H1 (cell line): ENCODE data around the gene OGT. TPM values are rescaled to one million over a fixed set of nuclear protein-coding genes. Genes with fewer than 3 reads are reported as not detected.

Experiments used
- CTCF ChIA-PET: fragments of 300-600 bp; sonication (Branson Sonifier 250); formaldehyde crosslinking; loops from one replicate; lab custom pipeline; 2021; ENCODE audit not compliant: partially characterized antibody; lab: Charles Lee
- POLR2A ChIA-PET: fragments of 300-600 bp; sonication (Branson Sonifier 250); formaldehyde crosslinking; loops from one replicate; lab custom pipeline; 2021; ENCODE audit warnings: inconsistent platforms; ENCODE audit not compliant: partially characterized antibody; lab: Charles Lee
- DNase-seq, 2 experiments: peaks; one replicate each; pipeline versions ENCODE4 v3.0.0 to v3.0.0-alpha.2; 2010 to 2022; ENCODE audit warnings: low spot score in 2 of 2, low read depth in 1 of 2, mixed read lengths in 1 of 2
- FAIRE-seq: peaks from 2 replicates; lab custom pipeline; 2011; peaks lifted over from hg19 to GRCh38; lab: Jason Lieb, UNC
- H2AFZ ChIP-seq: 2 replicates; pipeline ENCODE4 v1.8.1; 2012; ENCODE audit warnings: low read length, inconsistent platforms
- H2AK5ac ChIP-seq: 2 replicates; pipeline ENCODE4 v1.6.1; 2013; ENCODE audit warnings: low read depth, low read length
- H2BK120ac ChIP-seq: replicated peaks from 2 replicates; pipeline ENCODE3; 2013; ENCODE audit warnings: low read depth, low read length, inconsistent platforms
- H2BK12ac ChIP-seq: 2 replicates; pipeline ENCODE4 v1.6.1; 2013; ENCODE audit warnings: low read depth, low read length
- H2BK15ac ChIP-seq: 2 replicates; pipeline ENCODE4 v1.6.1; 2013; ENCODE audit warnings: low read length
- H2BK20ac ChIP-seq: 2 replicates; pipeline ENCODE4 v1.6.1; 2013; ENCODE audit warnings: low read length
- H2BK5ac ChIP-seq: 2 replicates; pipeline ENCODE4 v1.6.1; 2013; ENCODE audit warnings: low read depth, low read length
- H3K14ac ChIP-seq: 2 replicates; pipeline ENCODE4 v1.6.1; 2013; ENCODE audit warnings: inconsistent platforms; ENCODE audit not compliant: insufficient read length
- H3K18ac ChIP-seq: 2 replicates; pipeline ENCODE4 v1.6.1; 2013; ENCODE audit warnings: low read length; ENCODE audit errors: extremely low read depth
- H3K23ac ChIP-seq: 2 replicates; pipeline ENCODE4 v1.6.1; 2013; ENCODE audit warnings: inconsistent platforms; ENCODE audit not compliant: insufficient read length
- H3K23me2 ChIP-seq: 2 replicates; pipeline ENCODE4 v1.6.1; 2013; ENCODE audit warnings: low read depth, low read length
- H3K27ac ChIP-seq: 2 replicates; pipeline ENCODE4 v1.6.1; 2011; ENCODE audit warnings: low read depth, low read length, inconsistent platforms
- H3K27me3 ChIP-seq, 4 experiments: replicated peaks in 1 of 4; 1 replicate in 1 of 4; 2 replicates in 3 of 4; pipeline versions ENCODE4 v1.6.1 to v1.8.1; 2011 to 2013; ENCODE audit warnings: low read length in 3 of 4, mild to moderate bottlenecking in 3 of 4, inconsistent platforms in 2 of 4, mixed read lengths in 2 of 4, moderate library complexity in 1 of 4; ENCODE audit not compliant: control insufficient read depth in 3 of 4, insufficient read depth in 3 of 4; ENCODE audit errors: extremely low read depth in 1 of 4
- H3K36me3 ChIP-seq, 4 experiments: 2 replicates each; pipeline versions ENCODE4 v1.6.1 to v1.8.1; 2011 to 2013; ENCODE audit warnings: mild to moderate bottlenecking in 4 of 4, low read length in 3 of 4, moderate library complexity in 2 of 4, control low read depth in 1 of 4, inconsistent platforms in 1 of 4; ENCODE audit not compliant: insufficient read depth in 4 of 4, control insufficient read depth in 2 of 4
- H3K4ac ChIP-seq: replicated peaks from 2 replicates; pipeline ENCODE3; 2013; ENCODE audit warnings: low read length, low read depth, mixed read lengths, inconsistent platforms; ENCODE audit not compliant: insufficient read length
- H3K4me1 ChIP-seq, 4 experiments: replicated peaks in 1 of 4; 1 replicate in 1 of 4; 2 replicates in 3 of 4; pipeline versions ENCODE4 v1.6.1 to v1.8.1; 2011 to 2013; ENCODE audit warnings: low read length in 3 of 4, inconsistent platforms in 2 of 4, mixed read lengths in 1 of 4; ENCODE audit not compliant: insufficient read depth in 4 of 4, control insufficient read depth in 3 of 4
- H3K4me2 ChIP-seq, 2 experiments: 2 replicates each; pipeline versions ENCODE4 v1.6.1 to v1.8.1; 2011 to 2013; ENCODE audit warnings: low read depth in 2 of 2, low read length in 2 of 2, control low read depth in 1 of 2, inconsistent platforms in 1 of 2, mild to moderate bottlenecking in 1 of 2; ENCODE audit not compliant: insufficient read depth in 1 of 2
- H3K4me3 ChIP-seq, 4 experiments: fragments of 200-600, 300-600 bp in 1 of 4; sonication (generic), shearing (Covaris generic), sonication (Bioruptor Twin) in 1 of 4; 2 replicates each; pipeline versions ENCODE4 v1.5.1 to v1.8.1; 2011 to 2016; ENCODE audit warnings: low read length in 4 of 4, low read depth in 3 of 4, control low read depth in 2 of 4, inconsistent platforms in 2 of 4, mild to moderate bottlenecking in 2 of 4, mixed read lengths in 1 of 4, moderate library complexity in 1 of 4; ENCODE audit not compliant: insufficient read depth in 2 of 4; ENCODE audit errors: extremely low read depth in 1 of 4
- H3K56ac ChIP-seq: replicated peaks from 2 replicates; pipeline ENCODE3; 2013; ENCODE audit warnings: low read depth, mild to moderate bottlenecking, mixed read lengths, low read length, inconsistent platforms; ENCODE audit not compliant: insufficient read length
- H3K79me1 ChIP-seq: 2 replicates; pipeline ENCODE4 v1.6.1; 2013; ENCODE audit warnings: low read depth, low read length, control low read depth
- H3K79me2 ChIP-seq, 2 experiments: 2 replicates each; pipeline versions ENCODE4 v1.6.1 to v1.8.1; 2012 to 2013; ENCODE audit warnings: low read length in 2 of 2, mild to moderate bottlenecking in 2 of 2, inconsistent platforms in 1 of 2; ENCODE audit not compliant: insufficient read depth in 2 of 2, control insufficient read depth in 1 of 2
- H3K9ac ChIP-seq, 4 experiments: replicated peaks in 1 of 4; 1 replicate in 1 of 4; 2 replicates in 3 of 4; pipeline versions ENCODE4 v1.6.1 to v1.8.1; 2011 to 2013; ENCODE audit warnings: low read depth in 3 of 4, low read length in 3 of 4, control low read depth in 2 of 4, mild to moderate bottlenecking in 2 of 4, moderate library complexity in 2 of 4, inconsistent platforms in 1 of 4; ENCODE audit errors: extremely low read depth in 1 of 4
- H3K9me3 ChIP-seq, 2 experiments: 2 replicates each; pipeline versions ENCODE4 v1.6.1 to v1.8.1; 2012 to 2013; ENCODE audit warnings: mild to moderate bottlenecking in 2 of 2, moderate library complexity in 2 of 2, control low read depth in 1 of 2, inconsistent platforms in 1 of 2, low read depth in 1 of 2, low read length in 1 of 2, mixed read lengths in 1 of 2; ENCODE audit not compliant: insufficient read depth in 2 of 2
- H4K20me1 ChIP-seq, 2 experiments: replicated peaks in 1 of 2; 2 replicates each; pipeline versions ENCODE3 to v1.8.1; 2011 to 2013; ENCODE audit warnings: inconsistent platforms in 2 of 2, low read length in 2 of 2, mild to moderate bottlenecking in 1 of 2; ENCODE audit not compliant: insufficient read depth in 2 of 2, control insufficient read depth in 1 of 2
- H4K5ac ChIP-seq: 2 replicates; pipeline ENCODE4 v1.6.1; 2013; ENCODE audit warnings: low read length, low read depth, mixed read lengths, inconsistent platforms; ENCODE audit not compliant: insufficient read length
- H4K8ac ChIP-seq: 2 replicates; pipeline ENCODE4 v1.8.0; 2013; ENCODE audit warnings: mild to moderate bottlenecking, moderate library complexity, low read length, inconsistent platforms; ENCODE audit not compliant: insufficient read depth; ENCODE audit errors: extremely low read depth
- H4K91ac ChIP-seq: replicated peaks from 2 replicates; pipeline ENCODE3; 2013; ENCODE audit warnings: low read length, mixed read lengths, inconsistent platforms; ENCODE audit not compliant: insufficient read length
- BRCA1 ChIP-seq: IDR thresholded peaks from 2 replicates; pipeline ENCODE4 v1.6.1; 2012; ENCODE audit warnings: low read depth, low read length, improper control_type of control experiment
- EZH2 ChIP-seq: fragments of 200-600 bp; sonication (generic); IDR thresholded peaks from 2 replicates; pipeline ENCODE4 v1.7.1; 2012; ENCODE audit warnings: low read depth, mild to moderate bottlenecking, moderate library complexity, low read length, inconsistent platforms; ENCODE audit not compliant: severe bottlenecking
- HDAC2 ChIP-seq, 2 experiments: fragments of 300-600 bp in 1 of 2; sonication (generic) in 1 of 2; IDR thresholded peaks; 2 replicates each; pipeline ENCODE4 v1.6.1; 2011 to 2012; ENCODE audit warnings: low read depth in 2 of 2, low read length in 2 of 2, mild to moderate bottlenecking in 2 of 2, moderate library complexity in 2 of 2, borderline replicate concordance in 1 of 2, inconsistent platforms in 1 of 2
- JUN ChIP-seq: IDR thresholded peaks from 2 replicates; pipeline ENCODE4 v1.6.1; 2011; ENCODE audit warnings: low read depth, mild to moderate bottlenecking, improper control_type of control experiment, low read length
- RNF2 ChIP-seq: fragments of 200-900, 300-1000 bp; sonication (generic); IDR thresholded peaks from 2 replicates; pipeline ENCODE4 v1.7.1; 2016; ENCODE audit warnings: borderline replicate concordance, low read depth, mild to moderate bottlenecking, antibody characterized with exemption, low read length; ENCODE audit not compliant: poor library complexity, severe bottlenecking; ENCODE audit errors: missing control alignments
- SIRT6 ChIP-seq: IDR thresholded peaks from one replicate; pipeline ENCODE4 v1.7.1; 2012; ENCODE audit warnings: low read length, inconsistent platforms
- SP1 ChIP-seq: IDR thresholded peaks from 2 replicates; pipeline ENCODE4 v1.6.1; 2011; ENCODE audit warnings: low read depth, low read length
- TAF1 ChIP-seq: IDR thresholded peaks from 2 replicates; pipeline ENCODE4 v1.6.1; 2011; ENCODE audit warnings: mild to moderate bottlenecking, low read depth, low read length
- WGBS, 2 experiments: shearing (Covaris generic) in 1 of 2; methylation state at CpG; one replicate each; pipeline versions ENCODE4 v1.1.6 to v1.1.7; 2013 to 2015; ENCODE audit warnings: low lambda C conversion rate in 2 of 2, mixed read lengths in 2 of 2, inconsistent platforms in 1 of 2, low coverage in 1 of 2, missing lambda C conversion rate in 1 of 2; ENCODE audit not compliant: insufficient replicate concordance in 2 of 2, insufficient coverage in 1 of 2, insufficient read length in 1 of 2; ENCODE audit errors: extremely low coverage in 1 of 2, missing lambda C conversion rate in 1 of 2; 5-methylcytosine and 5-hydroxymethylcytosine counted together
- polyA plus RNA-seq, 7 experiments: library from polyadenylated mRNA; depleted of rRNA in 3 of 7; stranded (reverse) in 5 of 7; unstranded in 2 of 7; fragments of >200 nt in 5 of 7; fragments of 200-250 nt in 2 of 7; gene quantifications; 1 replicate in 5 of 7; 2 replicates in 1 of 7; 4 replicates in 1 of 7; pipeline versions ENCODE4 v1.2.1 to v1.2.3, GENCODE V29; 2011 to 2013; ENCODE audit warnings: missing spikeins in 2 of 7, mixed read lengths in 2 of 7
- total RNA-seq: library from RNA; stranded (reverse); fragmentation: NEBNext Ultra II Directional; extraction: Animal tissue kit (Norgen Biotek cat#: 25700); gene quantifications from 2 replicates; pipeline ENCODE4 v1.2.1, GENCODE V29; 2021

Gene OGT
- total and polyA plus RNA-seq, 2 of the 8 experiments (the other 6 are each of a cell fraction or from before 2014, with no cell fraction given), result 130 to 169 TPM

- H3K56ac ChIP-seq, result no peak overlapping the region
- no peak overlapping the region for H2BK20ac ChIP-seq
- 100% methylated on average over 1 of the region's 1 CpG; no CpG with 5 or more reads in 1 of the 2 experiments for WGBS, 2 experiments
- TF ChIP-seq SP1, result no peak
- TF ChIP-seq BRCA1, result no peak
- no peak for TF ChIP-seq RNF2
- no peak for TF ChIP-seq HDAC2 (IDR thresholded peaks at IDR 0.05; ENCODE audit: borderline replicate concordance in 1 of 2, low read depth in 2 of 2, low read length in 2 of 2)
- TF ChIP-seq SIRT6, result no peak
- no peak for TF ChIP-seq TAF1
- TF ChIP-seq JUN, result no peak
- TF ChIP-seq EZH2, result no peak
- TF ChIP-seq, all 59 proteins: peak for 0
- H3K4me2 ChIP-seq, result no peak overlapping the region
- no peaks in the 10 kb centered on the region for H3K4me1 ChIP-seq
- no peak overlapping the region for H2BK12ac ChIP-seq
- no peak overlapping the region for H3K18ac ChIP-seq
- no peak overlapping the region for H4K91ac ChIP-seq
- H3K27ac ChIP-seq, result no peak overlapping the region
- no peaks in the 10 kb centered on the region for H3K23me2 ChIP-seq
- H3K14ac ChIP-seq, result no peak overlapping the region
- CTCF ChIA-PET, result interaction anchor here (0.6 kb wide), 1 partner anchor 79 kb away, joined by 3 read pairs; no protein-coding TSS in a partner anchor
- H2AFZ ChIP-seq, result no peak overlapping the region
- no peak overlapping the region for H3K4ac ChIP-seq
- no peaks in the 10 kb centered on the region for H3K9me3 ChIP-seq
- no peak overlapping the region for H3K9ac ChIP-seq
- H3K23ac ChIP-seq, result no peak overlapping the region
- H2BK5ac ChIP-seq, result no peak overlapping the region
- H2AK5ac ChIP-seq, result no peak overlapping the region
- H3K79me2 ChIP-seq, result no peaks in the 10 kb centered on the region
- DNase-seq (no peak), FAIRE-seq (no peak)
- no peaks in the 10 kb centered on the region for H3K79me1 ChIP-seq
- no peak overlapping the region for H4K5ac ChIP-seq
- H3K4me3 ChIP-seq, result no peak overlapping the region
- no peak overlapping the region for H2BK120ac ChIP-seq
- H2BK15ac ChIP-seq, result no peak overlapping the region
- H4K20me1 ChIP-seq, result no peaks in the 10 kb centered on the region
- no peaks in the 10 kb centered on the region for H3K36me3 ChIP-seq
- no peaks in the 10 kb centered on the region for H3K27me3 ChIP-seq
- POLR2A ChIA-PET, result no interaction called here
- H4K8ac ChIP-seq, result no peak overlapping the region
These were observed 28.6 kb upstream of the OGT start for GRCh38 chrX:71504346-71504745.
